ENCODE results near the gene AK3.

The AK3 gene

DNA sequence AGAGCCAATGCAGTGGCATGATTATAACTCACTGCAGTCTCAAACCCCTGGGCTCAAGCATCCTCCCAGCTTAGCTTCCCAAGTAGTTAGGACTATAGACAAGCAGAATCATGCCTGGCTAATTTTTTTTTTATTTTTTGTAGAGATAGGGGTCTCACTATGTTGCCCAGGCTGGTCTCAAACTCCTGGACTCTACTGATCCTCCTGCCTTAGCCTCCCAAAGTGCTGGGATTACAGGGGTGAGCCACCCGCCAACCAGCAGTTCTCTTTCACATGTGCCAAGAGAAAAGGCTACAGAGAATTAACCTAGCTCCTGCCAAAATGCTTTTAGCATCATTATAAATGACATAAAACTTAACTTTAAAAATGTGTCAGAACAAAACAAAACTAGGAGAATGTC, 8.1 kb downstream of the AK3 start:
- TF ChIP-seq GATA3 (IDR thresholded peaks at IDR 0.05; ENCODE audit: low read depth, low read length) (no peak), GATA2 (IDR thresholded peaks at IDR 0.05; ENCODE audit: low read depth, low read length) (no peak)

DNA sequence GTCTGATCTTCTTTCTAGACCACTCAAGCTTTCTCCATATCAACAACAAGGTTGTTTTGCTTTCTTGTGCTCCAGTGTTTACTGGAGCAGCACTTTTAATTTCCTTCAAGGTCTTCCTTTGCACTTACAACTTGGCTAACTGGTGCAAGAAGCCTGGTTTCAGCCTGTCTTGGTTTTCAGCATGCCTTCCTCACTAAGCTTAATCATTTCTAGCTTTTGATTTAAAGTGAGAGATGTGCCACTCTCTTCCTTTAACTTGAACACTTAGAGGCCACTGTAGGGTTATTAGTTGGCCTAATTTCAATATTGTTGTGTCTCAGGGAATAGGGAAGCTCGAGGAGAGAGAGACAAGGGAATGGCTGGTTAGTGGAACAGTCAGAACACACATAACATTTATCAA, 13.4 kb downstream of the AK3 start:
- TF ChIP-seq GATA3 (IDR thresholded peaks at IDR 0.05; ENCODE audit: low read depth, low read length) (no peak), GATA2 (IDR thresholded peaks at IDR 0.05; ENCODE audit: low read depth, low read length) (no peak)

DNA sequence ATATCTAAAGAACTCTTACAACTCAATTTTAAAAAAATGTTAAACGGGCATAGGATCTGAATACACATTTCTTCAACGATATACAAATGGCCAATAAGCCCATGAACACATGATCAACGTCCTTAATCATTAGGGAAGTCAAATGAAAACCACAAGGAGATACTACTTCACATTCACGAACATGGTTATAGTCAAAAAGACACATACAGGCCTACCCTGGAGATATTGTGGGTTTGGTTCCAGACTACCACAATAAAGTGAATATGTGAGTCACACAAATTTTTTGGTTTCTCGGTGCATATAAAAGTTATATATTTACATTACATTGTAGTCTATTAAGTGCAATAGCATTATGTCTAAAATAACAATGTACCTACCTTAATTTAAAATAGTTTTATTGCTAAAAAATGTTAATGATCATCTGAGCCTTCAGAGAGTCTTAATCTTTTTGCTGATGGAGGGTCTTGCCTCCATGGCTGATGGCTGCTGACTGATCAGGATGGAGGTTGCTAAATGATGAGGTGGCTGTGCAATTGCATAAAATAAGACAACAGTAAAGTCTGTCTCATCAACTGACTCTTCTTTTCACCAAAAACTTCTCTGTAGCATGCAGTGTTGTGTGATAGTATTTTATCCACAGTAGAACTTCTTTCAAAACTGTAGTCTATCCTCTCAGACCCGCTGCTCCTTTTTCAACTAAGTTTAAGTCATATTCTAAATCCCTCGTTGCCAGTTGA, 15.1 kb downstream of the AK3 start:
- TF ChIP-seq GATA2 (IDR thresholded peaks at IDR 0.05; ENCODE audit: low read depth, low read length) (no peak), GATA3 (IDR thresholded peaks at IDR 0.05; ENCODE audit: low read depth, low read length) (no peak)

- TF ChIP-seq GATA2 (IDR thresholded peaks at IDR 0.05; ENCODE audit: low read depth, low read length) (no peak), GATA3 (IDR thresholded peaks at IDR 0.05; ENCODE audit: low read depth, low read length) (no peak)
Observed at GRCh38 chr9:4721736-4722135, 19.3 kb downstream of the AK3 start.

- TF ChIP-seq GATA2 (IDR thresholded peaks at IDR 0.05; ENCODE audit: low read depth, low read length) (no peak), GATA3 (IDR thresholded peaks at IDR 0.05; ENCODE audit: low read depth, low read length) (no peak)
Observed at GRCh38 chr9:4718911-4719310, 22.1 kb downstream of the AK3 start.

DNA sequence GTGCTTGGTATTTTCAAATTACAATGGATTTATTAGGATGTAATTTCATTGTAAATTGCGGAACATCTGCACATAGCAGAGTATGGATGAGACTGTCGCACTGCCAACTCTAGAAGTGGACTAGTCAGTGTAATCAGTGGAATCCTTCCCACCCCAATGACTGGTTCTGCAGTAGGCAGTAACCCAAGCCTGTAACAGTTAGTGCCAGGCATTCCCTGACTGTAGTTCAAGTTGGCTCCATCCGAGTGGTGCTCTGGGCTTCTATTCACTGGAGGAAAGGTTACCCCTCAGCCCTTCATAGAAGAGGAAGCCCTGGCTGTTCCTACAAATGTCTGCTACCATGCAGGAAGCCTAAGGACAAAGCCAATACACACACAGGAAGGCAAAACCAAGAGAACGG, 23.2 kb downstream of the AK3 start:
- TF ChIP-seq GATA2 (IDR thresholded peaks at IDR 0.05; ENCODE audit: low read depth, low read length): no peak
- no peak for TF ChIP-seq GATA3 (IDR thresholded peaks at IDR 0.05; ENCODE audit: low read depth, low read length)

- TF ChIP-seq GATA2 (IDR thresholded peaks at IDR 0.05; ENCODE audit: low read depth, low read length): no peak
Observed at GRCh38 chr9:4716163-4716562, 24.8 kb downstream of the AK3 start.

DNA sequence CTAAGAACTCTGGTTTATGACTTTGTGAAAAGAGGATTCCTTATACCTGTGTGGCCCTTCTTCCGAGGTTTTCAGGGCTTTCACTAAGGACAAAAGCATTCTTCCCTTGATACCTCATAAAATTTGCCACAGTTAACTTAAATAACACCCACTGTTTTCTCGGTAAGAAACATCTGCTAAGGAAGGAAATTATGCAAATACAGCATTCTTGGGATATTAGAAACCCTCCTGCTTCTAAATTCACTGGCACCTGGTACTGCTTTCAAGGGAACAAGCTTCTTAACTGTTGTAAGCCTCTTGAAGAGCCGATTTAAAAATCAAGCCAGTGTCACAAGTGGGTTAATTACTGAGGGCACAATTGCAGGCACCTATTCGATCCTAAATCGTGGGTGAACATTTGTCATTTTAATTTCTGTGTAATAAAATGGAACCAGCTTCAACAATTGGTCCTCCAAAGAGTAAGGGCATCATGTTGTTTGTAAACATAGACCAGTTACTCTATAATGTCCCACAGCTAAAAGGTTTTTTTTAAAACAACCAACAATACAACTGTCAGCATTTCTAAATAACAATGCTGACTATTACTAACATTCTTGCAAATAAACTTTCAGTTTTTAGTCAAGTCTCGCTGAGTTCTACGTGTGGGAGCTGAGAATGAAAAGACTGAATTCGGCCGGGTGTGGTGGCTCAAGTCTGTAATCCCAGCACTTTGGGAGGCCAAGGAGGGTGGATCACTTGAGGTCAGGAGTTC, 26.6 kb downstream of the AK3 start:
- TF ChIP-seq GATA2 (IDR thresholded peaks at IDR 0.05; ENCODE audit: low read depth, low read length) (no peak), GATA3 (IDR thresholded peaks at IDR 0.05; ENCODE audit: low read depth, low read length) (no peak)

DNA sequence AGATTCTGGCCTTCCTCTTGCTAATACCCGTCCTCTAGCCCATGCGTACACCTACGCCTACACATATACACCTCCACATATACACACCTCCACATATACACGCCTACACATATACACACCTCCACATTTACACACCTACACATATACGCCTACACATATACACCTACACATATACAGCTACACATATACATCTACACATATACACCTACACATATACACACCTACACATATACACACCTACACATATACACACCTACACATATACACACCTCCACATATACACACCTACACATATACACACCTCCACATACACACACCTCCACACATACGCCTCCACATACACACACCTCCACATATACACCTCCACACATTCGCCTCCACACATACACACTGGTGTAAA, 27.2 kb downstream of the AK3 start:
- TF ChIP-seq GATA2 (IDR thresholded peaks at IDR 0.05; ENCODE audit: low read depth, low read length) (no peak), GATA3 (IDR thresholded peaks at IDR 0.05; ENCODE audit: low read depth, low read length) (no peak)

DNA sequence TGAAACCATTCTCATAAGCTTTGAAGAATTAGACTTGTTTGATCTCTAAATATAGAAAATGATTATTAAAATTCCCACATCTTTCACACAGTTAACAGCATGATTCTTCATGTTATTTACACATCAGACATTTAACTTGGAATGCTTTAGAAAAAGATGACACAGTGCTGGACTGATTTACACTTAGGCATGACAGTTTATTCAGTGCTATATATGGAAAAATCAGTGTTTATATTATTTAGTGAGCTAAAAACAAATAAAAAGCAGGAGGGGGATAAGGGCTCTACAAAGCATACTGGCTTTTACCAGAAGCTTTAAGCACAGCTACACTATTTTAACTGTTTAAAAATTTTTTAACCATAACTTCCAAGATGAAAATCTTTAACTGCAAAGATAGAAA, 31.6 kb downstream of the AK3 start:
- no peak for TF ChIP-seq GATA2 (IDR thresholded peaks at IDR 0.05; ENCODE audit: low read depth, low read length)
- no peak for TF ChIP-seq GATA3 (IDR thresholded peaks at IDR 0.05; ENCODE audit: low read depth, low read length)

- TF ChIP-seq GATA3 (IDR thresholded peaks at IDR 0.05; ENCODE audit: low read depth, low read length): no peak
- TF ChIP-seq GATA2 (IDR thresholded peaks at IDR 0.05; ENCODE audit: low read depth, low read length): no peak
Observed at GRCh38 chr9:4706971-4707622, 33.9 kb downstream of the AK3 start.

DNA sequence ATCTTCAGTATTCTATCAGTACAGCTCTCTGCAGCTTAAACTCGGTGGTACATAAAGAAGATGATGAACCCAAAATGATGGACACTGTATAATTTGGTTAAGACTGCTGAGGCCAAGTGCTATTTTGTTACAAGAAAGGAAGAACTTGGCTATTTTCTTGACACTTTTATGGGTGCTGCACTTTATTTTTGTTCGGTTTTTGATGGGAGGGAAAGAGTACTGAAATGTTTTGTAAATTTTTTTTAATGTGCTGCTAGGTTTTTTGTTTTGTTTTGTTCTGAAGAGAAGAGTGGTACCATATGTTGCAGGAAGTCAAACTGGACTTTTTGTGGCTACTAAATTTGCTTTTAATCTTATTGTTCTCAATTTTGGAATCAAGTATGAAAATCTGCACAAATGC, 35.0 kb downstream of the AK3 start:
- TF ChIP-seq GATA3 (IDR thresholded peaks at IDR 0.05; ENCODE audit: low read depth, low read length) (no peak), GATA2 (IDR thresholded peaks at IDR 0.05; ENCODE audit: low read depth, low read length) (no peak)

- TF ChIP-seq GATA2 (IDR thresholded peaks at IDR 0.05; ENCODE audit: low read depth, low read length) (no peak), GATA3 (IDR thresholded peaks at IDR 0.05; ENCODE audit: low read depth, low read length) (no peak)
Observed at GRCh38 chr9:4704129-4704528, 36.9 kb downstream of the AK3 start.

DNA sequence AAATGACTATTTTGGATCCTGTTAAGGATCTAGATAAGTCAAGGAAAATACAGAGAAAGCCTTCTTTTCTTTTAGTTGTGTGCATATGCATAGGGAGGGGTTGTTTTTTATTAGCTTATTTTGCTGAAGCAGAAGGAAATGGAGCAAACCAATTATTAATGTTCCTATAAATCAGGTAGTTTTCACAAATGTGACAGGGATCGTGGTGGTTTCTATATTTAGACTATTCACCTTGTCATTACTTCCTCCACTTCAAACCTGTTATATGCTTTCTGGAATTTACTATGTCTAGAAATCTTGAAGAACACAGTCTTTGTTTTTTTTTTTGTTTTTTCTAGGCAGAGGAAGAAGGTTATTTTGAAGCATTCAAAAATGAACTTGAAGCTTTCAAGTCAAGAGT, 39.5 kb downstream of the AK3 start:
- TF ChIP-seq GATA2 (IDR thresholded peaks at IDR 0.05; ENCODE audit: low read depth, low read length) (no peak), GATA3 (IDR thresholded peaks at IDR 0.05; ENCODE audit: low read depth, low read length) (no peak)

GRCh38 chr9:4700932-4701331, 40.1 kb downstream of the AK3 start:
- TF ChIP-seq GATA2 (IDR thresholded peaks at IDR 0.05; ENCODE audit: low read depth, low read length) (no peak), GATA3 (IDR thresholded peaks at IDR 0.05; ENCODE audit: low read depth, low read length) (no peak)

Data from SH-SY5Y (cell line).